HG03520 (cell line): ENCODE results near the gene SLC37A1.

ENCODE experiments used
- ATAC-seq: cut with Tn5 transposase; IDR thresholded peaks from one replicate; pipeline ENCODE4 v1.9.1; 2021; ENCODE audit warnings: mild to moderate bottlenecking, moderate library complexity; ENCODE audit not compliant: unreplicated experiment

Gene SLC37A1

GRCh38 chr21:42558846-42559245 is 45.2 kb downstream of the SLC37A1 start:
- ATAC-seq: no peak

GRCh38 chr21:42559326-42559725 is 45.7 kb downstream of the SLC37A1 start:
- ATAC-seq: no peak

- ATAC-seq: no peak
Observed at GRCh38 chr21:42560517-42561179, 47.0 kb downstream of the SLC37A1 start.

- ATAC-seq: no peak
Observed at GRCh38 chr21:42561762-42562650, 48.4 kb downstream of the SLC37A1 start.

GRCh38 chr21:42562816-42563215 is 49.2 kb downstream of the SLC37A1 start:
- no peak for ATAC-seq

- no peak for ATAC-seq
Observed at GRCh38 chr21:42563261-42563660, 49.6 kb downstream of the SLC37A1 start.

- no peak for ATAC-seq
Observed at GRCh38 chr21:42563686-42564085, 50.0 kb downstream of the SLC37A1 start.

GRCh38 chr21:42564561-42564971 is 50.9 kb downstream of the SLC37A1 start:
- ATAC-seq: no peak

GRCh38 chr21:42565206-42565810 is 51.7 kb downstream of the SLC37A1 start:
- ATAC-seq: no peak

- no peak for ATAC-seq
Observed at GRCh38 chr21:42565886-42566523, 52.4 kb downstream of the SLC37A1 start.

GRCh38 chr21:42566524-42567213 is 53.0 kb downstream of the SLC37A1 start:
- ATAC-seq: no peak

- no peak for ATAC-seq
Observed at GRCh38 chr21:42567214-42567555, 53.5 kb downstream of the SLC37A1 start.

- ATAC-seq: no peak
Observed at GRCh38 chr21:42567861-42568260, 54.2 kb downstream of the SLC37A1 start.

GRCh38 chr21:42568376-42568775 is 54.7 kb downstream of the SLC37A1 start:
- no peak for ATAC-seq

- ATAC-seq: no peak
Observed at GRCh38 chr21:42568866-42569731, 55.4 kb downstream of the SLC37A1 start.

- no peak for ATAC-seq
Observed at GRCh38 chr21:42569732-42570301, 56.2 kb downstream of the SLC37A1 start.

- ATAC-seq: no peak
Observed at GRCh38 chr21:42570362-42570761, 56.7 kb downstream of the SLC37A1 start.

GRCh38 chr21:42570841-42571387 is 57.3 kb downstream of the SLC37A1 start:
- no peak for ATAC-seq
